Left lung (tissue), 10 donors: ENCODE results near the gene SLC15A4. TPM values are rescaled to one million over a fixed set of nuclear protein-coding genes. Genes with fewer than 3 reads are reported as not detected.
A peak's percentile ranks its signal among the peaks of the same experiment; 100 is the strongest.

Experiments used
- ATAC-seq: fragments of 200-7000 bp; cut with Tn5 transposase; one replicate; pipeline ENCODE4 v1.9.1; 2020; ENCODE audit warnings: moderate library complexity
- DNase-seq, 4 donors: peaks; one replicate each; pipeline ENCODE4 v3.0.0-alpha.2; 2013 to 2020
- H3K27ac ChIP-seq, 2 donors: fragments of 200-600 bp; sonication (generic) in 1 of 2; one replicate each; pipeline versions ENCODE4 v1.5.0 to v1.8.0; 2020 to 2021
- H3K27me3 ChIP-seq, 2 donors: fragments of 200-600 bp; sonication (generic) in 1 of 2; one replicate each; pipeline versions ENCODE4 v1.5.0 to v1.8.0; 2020 to 2021
- H3K36me3 ChIP-seq, 2 donors: fragments of 200-600 bp; sonication (generic) in 1 of 2; one replicate each; pipeline versions ENCODE4 v1.5.0 to v1.8.0; 2020 to 2021
- H3K4me1 ChIP-seq, 2 donors: fragments of 200-600 bp; one replicate each; pipeline ENCODE4 v1.8.0; 2021
- H3K4me3 ChIP-seq, 2 donors: fragments of 200-600 bp; sonication (generic) in 1 of 2; one replicate each; pipeline versions ENCODE4 v1.5.0 to v1.8.0; 2020 to 2021; ENCODE audit warnings: mild to moderate bottlenecking in 1 of 2
- H3K9me3 ChIP-seq, 2 donors: fragments of 200-600 bp; sonication (generic) in 1 of 2; one replicate each; pipeline versions ENCODE4 v1.5.0 to v1.8.0; 2020 to 2021
- CTCF ChIP-seq, 2 donors: fragments of 200-600 bp; sonication (generic) in 1 of 2; IDR thresholded peaks; one replicate each; pipeline versions ENCODE4 v1.5.0 to v1.8.0; 2021; ENCODE audit warnings: antibody characterized with exemption in 2 of 2
- intact Hi-C, 2 donors: fragments of 100-400 bp; cut with DNase I; formaldehyde crosslinking; loops; one replicate each; pipeline versions ENCODE4 v1.11.2 to v1.14.2; 2022
- polyA plus RNA-seq, 6 donors: library from polyadenylated mRNA; unstranded; fragments of 120-200 nt; gene quantifications; one replicate each; pipeline ENCODE4 v1.2.1, GENCODE V29; 2013; ENCODE audit not compliant: insufficient read length in 6 of 6
- total RNA-seq, 2 donors: library from RNA; stranded (reverse); fragmentation: NEBNext Ultra II Directional; extraction: Animal tissue kit (Norgen Biotek cat#: 25700); gene quantifications; one replicate each; pipeline ENCODE4 v1.2.1, GENCODE V29; 2021
- donor health status: DM: no; HTN: yes; CAD: no.
- donor health status: DM: no; HTN: no; CAD: no.

SLC15A4 gene
- total and polyA plus RNA-seq, 8 donors: 26.5 to 38.2 (median 29.3) TPM

GRCh38 chr12:128798571-128799341 lies 25.0 kb downstream of the SLC15A4 start:
- Histone ChIP-seq H3K27me3 (no peaks in the 10 kb centered on the region), H3K9me3 (no peaks in the 10 kb centered on the region), H3K27ac (no peak overlapping the region), H3K36me3 (peaks cover 0 to 92% of the 10 kb centered on the region in 2 donors), H3K4me3 (no peak overlapping the region), H3K4me1 (peaks cover 0 to 25% of the 10 kb centered on the region in 2 donors)
- intact Hi-C loops: no loop called here
- ATAC-seq (no peak), DNase-seq (no peak)
- TF ChIP-seq CTCF (IDR thresholded peaks at IDR 0.05): no peak

DNA sequence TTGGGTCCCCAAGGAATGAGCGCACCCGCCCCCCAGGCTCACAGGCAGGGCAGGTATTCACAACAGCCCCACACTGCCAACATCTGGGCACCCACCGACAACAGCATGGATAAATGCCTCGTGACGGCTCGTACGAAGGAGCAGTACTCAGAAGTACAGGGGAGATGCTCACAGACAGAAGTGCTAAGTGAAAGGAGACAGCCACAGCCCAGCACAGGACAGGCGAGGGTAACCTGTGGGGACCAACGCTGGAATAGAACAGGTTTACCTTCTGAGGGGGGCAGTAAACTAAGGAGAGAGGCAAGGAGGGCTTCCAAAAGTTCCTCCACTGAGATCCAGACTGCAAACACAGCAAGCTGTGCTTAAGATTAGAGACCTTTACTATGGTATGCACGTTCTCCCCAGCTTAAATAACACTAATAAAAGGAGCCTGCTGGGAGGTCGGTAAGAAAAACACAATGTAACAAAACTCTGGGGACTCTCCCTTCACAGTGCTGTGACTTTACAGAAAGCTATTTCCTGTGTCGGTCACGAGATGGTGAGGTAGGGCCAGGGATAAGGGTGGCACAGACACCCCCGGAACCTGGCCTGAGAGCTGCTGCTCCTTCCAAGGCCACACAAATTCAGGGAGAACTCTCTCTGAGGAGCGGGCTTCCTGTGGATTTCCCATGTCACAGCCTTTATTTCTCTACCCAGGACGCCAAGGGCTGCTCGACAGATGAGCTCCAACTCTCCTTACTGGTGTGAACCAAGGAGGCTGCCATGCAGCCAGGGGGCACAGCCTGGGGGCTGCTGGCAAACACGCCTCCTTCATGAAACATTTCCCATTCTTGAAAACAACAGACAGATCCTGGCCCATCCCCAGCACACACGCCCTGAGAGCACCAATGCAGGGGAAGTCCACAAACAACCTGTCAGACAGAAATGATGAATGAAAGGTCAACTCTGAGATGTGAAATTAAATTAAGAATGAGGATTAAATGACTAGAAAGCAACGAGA lies 26.3 kb downstream of the SLC15A4 start:
- H3K27ac ChIP-seq: no peak overlapping the region
- H3K9me3 ChIP-seq: no peaks in the 10 kb centered on the region
- H3K4me3 ChIP-seq: no peak overlapping the region
- DNase-seq: no peak
- peaks cover 0 to 93% of the 10 kb centered on the region in 2 donors for H3K36me3 ChIP-seq
- intact Hi-C loops: no loop called here
- peaks cover 0 to 33% of the 10 kb centered on the region in 2 donors for H3K4me1 ChIP-seq
- H3K27me3 ChIP-seq: no peaks in the 10 kb centered on the region
- ATAC-seq: no peak
- no peak for TF ChIP-seq CTCF (IDR thresholded peaks at IDR 0.05)

- ATAC-seq (no peak), DNase-seq (no peak)
- H3K27ac ChIP-seq: no peak overlapping the region
- no peaks in the 10 kb centered on the region for H3K27me3 ChIP-seq
- intact Hi-C loops: no loop called here
- H3K9me3 ChIP-seq: no peaks in the 10 kb centered on the region
- H3K4me3 ChIP-seq: no peak overlapping the region
- TF ChIP-seq CTCF (IDR thresholded peaks at IDR 0.05): no peak
- peaks cover 0 to 98% of the 10 kb centered on the region in 2 donors for H3K36me3 ChIP-seq
- peaks cover 0 to 40% of the 10 kb centered on the region in 2 donors for H3K4me1 ChIP-seq
These were observed 27.2 kb downstream of the SLC15A4 start for GRCh38 chr12:128796439-128797118.

- no peak for TF ChIP-seq CTCF (IDR thresholded peaks at IDR 0.05)
- DNase-seq (peak in 1 of 4 donors; percentile 16), ATAC-seq (no peak)
- no peak overlapping the region for H3K4me3 ChIP-seq
- peak overlapping the region in 1 of 2 donors; percentile 74 for H3K27ac ChIP-seq
- intact Hi-C loops: no loop called here
- H3K9me3 ChIP-seq: no peaks in the 10 kb centered on the region
- H3K4me1 ChIP-seq: peaks cover 0 to 42% of the 10 kb centered on the region in 2 donors
- no peaks in the 10 kb centered on the region for H3K27me3 ChIP-seq
- H3K36me3 ChIP-seq: peaks cover 0 to 98% of the 10 kb centered on the region in 2 donors
These were observed 28.0 kb downstream of the SLC15A4 start for GRCh38 chr12:128795530-128796361.
